ENCODE data around the gene KCNH6.

Gene KCNH6

DNA sequence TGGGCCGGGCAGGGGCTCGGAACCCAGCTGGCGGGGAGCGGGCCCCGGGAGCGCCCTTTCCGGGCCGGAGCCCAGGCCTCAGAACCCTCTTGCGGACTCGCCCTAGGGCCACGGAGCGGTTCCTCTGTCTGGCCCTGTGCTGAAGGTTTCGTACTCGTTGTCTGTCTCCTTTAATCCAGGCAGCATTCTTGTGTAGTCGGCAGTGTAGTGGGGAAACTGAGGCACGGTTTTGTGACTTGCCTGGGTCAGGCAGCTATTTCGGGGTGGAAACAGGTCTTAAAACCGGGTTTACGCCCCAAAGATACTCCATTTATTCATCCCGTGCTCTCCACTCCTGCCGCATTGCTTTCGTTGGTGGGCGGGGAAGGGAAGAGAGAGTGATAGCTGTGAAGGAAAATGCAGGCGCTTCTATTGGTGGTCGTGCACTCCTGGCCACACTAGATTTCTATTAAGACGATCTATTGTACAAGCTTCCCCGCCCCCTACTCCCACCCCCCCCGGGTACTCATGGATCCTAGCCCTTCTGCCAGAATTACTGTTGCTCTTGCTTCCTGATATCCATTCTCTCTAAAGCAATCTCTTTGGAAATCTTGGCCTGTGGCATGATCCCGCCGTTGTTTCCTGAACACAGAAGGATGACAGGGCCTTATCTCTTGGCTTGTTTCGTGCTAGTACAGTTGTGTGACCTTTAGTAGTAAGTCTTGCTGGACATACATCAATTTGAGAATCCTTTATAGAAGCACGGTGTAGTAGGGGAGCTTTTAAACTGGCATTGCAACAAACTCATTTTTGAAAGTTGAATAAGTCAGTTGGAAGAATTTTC lies 27.9 kb downstream of the KCNH6 start:
- no peak for DNase-seq (ENCODE audit: low spot score)

DNA sequence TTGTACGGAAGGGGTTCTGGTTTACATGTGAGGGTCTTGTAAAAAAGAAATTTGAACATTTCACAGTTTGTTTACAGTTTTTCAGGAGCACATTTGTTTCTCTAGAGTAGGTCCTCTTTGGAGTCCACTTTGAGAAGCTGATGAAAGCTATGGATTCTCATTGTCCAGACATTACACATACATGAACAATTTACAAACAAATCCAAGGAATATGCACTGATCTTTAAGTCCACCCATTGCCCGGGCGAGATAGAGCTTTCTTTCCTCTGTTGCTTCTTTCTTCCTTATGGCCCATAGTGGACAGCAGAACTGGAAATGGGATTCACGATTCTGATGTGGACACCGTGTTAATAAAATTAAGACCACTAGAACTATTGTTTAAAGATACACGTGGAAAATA lies 29.1 kb downstream of the KCNH6 start:
- no peak for DNase-seq (ENCODE audit: low spot score)

DNA sequence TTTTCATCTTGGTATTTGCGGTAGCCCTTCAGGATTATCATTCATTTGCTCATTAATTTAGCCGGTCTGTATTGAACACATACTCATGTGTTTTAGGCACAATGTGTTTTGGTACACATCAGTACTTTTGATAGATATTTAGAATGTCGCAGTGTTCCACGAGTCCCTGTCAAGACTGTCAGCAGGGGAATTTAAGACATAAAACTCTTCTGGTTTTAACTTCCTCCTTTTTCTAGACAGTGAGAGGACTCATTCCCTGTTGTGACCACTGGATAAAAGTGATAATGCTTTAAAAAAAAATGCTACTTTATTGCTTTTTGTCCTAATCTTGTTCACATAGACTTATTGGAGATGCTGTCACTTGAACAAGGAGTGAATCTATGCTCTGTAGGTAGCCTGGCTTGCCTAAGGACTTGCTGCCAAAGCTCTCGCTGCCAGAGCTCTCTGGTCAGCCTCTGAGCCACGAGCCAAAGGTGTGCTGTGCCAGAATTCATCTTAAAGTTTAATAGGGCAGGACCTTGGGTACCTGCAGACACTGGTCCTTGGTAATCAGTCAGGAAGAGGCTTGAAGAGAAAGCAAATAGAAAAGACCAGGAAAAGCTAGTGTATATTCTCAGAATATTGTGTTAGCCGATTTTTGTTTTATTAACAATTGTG lies 32.5 kb downstream of the KCNH6 start:
- no peak for DNase-seq (ENCODE audit: low spot score)

DNA sequence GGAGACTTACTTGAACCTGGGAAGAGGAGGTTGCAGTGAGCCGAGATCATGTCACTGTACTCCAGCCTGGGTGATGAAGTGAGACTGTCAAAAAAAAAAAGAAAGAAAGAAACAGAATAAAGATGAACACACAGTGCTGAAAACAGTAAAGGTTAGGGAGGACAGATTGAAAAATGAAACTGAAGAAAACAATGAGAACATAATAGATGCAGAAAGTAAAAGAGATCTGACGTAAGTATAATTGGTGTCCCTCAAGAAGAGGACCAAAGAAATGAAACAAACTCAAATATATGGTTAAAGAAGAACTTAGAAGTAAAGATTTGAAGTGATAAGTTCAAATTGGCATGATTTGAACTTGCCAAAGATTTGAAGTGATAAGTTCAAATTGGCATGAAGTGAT lies 34.3 kb downstream of the KCNH6 start:
- no peak for DNase-seq (ENCODE audit: low spot score)

DNA sequence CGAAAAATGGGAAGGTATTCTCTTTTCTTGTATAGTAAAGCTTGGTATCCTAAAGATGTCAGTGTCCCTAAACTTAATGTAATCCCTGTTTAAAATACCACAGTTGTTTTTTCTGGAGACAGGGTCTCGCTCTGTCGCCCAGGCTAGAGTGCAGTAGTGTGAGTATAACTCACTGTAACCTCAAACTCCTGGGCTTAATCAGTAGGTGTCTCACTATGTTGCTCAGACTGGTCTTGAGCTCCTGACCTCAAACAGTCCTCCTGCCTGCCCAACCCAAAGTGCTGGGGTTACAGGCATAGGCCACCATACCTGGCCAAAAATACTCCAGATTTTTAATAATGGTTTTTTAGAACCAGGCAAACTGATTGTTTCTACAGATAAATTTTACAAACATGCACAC lies 35.3 kb downstream of the KCNH6 start:
- no peak for DNase-seq (ENCODE audit: low spot score)

DNA sequence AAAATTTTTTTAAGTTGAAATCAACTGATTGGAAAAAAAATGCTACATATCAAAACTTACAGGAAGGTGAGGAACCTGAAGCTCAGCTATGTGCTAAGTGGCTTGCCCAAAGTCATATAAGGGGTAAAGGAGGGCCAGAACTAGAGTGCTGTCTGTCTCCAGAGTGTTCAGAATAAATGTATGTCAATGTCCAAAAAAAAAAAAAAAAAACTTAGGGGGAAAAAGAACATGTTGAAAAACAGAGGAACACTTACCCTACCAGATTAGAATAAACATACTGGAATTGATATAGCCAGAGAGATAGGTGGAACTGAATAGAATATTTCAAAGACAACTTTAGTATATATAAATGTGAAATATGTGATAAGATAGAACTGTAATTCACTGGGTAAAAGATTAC lies 38.7 kb downstream of the KCNH6 start:
- DNase-seq (ENCODE audit: low spot score), result no peak

DNA sequence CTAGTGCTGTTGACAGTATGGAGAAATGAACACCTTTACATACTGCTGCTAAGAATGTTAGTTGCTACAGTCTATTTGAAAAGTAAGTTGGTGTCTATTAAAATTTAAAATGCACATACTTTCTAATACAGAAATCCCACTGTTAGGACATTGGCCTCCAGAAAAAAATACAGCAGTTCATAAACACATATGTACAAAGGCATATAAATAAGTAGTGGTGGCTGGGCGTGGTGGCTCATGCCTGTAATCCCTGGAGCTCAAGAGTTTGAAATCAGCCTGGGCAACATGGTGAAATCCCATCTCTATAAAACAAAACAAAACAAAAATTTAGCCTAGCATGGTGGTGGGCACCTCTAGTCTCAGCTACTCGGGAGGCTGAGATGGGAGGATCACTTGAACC lies 40.2 kb downstream of the KCNH6 start:
- no peak for DNase-seq (ENCODE audit: low spot score)

DNA sequence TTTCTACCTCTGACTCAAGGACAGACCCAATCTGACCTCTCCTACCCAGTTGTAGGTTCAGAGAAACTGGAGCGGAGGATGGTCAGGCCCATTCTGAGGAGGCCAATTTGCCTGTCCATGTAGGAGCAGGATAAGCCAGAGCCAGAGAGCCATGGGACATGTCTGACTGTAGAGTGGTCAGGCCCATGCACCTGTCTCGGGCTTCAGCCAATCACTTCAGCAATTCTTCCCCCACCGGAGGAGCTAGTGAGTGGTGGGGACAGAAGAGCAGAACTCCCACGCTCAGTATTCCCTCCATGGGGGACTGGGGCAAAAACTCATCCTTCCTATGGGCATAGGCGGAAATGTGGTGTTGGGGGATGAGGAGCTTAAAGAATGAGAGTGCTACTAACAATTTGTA lies 41.4 kb downstream of the KCNH6 start:
- DNase-seq (ENCODE audit: low spot score), result no peak

DNA sequence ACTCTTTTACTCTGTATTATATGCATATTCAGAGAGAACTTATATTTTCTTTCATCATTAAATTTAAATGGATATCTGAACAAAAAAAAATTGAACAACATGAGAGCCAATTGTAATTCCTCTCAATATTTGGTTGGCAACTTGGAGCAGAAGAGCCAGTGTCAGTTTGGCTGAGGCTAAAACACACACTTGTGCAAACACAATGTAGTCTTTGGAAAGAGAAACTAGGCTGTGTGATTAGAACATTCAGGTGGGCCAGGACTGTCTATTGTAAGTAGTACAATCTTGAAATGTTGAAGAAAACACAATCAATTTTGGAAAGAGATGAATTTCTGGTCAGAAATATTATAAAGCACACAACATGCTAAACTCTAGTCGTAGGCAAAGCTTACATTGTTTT lies 44.1 kb downstream of the KCNH6 start:
- DNase-seq (ENCODE audit: low spot score), result no peak

DNA sequence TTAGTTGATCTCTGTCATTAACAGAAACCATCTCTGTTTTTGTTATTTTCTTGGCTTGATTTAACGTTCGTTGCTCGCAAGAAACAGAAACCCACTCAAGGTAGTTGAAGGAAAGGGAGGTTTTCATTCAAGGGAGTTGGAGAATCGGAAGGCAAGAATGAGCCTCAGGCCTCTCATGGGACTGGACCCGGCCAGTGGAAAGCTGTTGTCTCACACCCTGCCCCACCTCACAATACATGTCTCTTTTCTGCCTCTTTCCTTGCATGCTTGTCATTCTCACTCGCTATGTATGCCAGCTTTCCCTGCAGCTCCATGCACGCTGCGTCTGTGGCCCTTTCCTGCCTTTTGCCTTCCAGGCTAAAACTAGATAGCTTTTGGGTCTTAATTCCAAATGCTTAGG lies 45.4 kb downstream of the KCNH6 start:
- DNase-seq (ENCODE audit: low spot score), result no peak

DNA sequence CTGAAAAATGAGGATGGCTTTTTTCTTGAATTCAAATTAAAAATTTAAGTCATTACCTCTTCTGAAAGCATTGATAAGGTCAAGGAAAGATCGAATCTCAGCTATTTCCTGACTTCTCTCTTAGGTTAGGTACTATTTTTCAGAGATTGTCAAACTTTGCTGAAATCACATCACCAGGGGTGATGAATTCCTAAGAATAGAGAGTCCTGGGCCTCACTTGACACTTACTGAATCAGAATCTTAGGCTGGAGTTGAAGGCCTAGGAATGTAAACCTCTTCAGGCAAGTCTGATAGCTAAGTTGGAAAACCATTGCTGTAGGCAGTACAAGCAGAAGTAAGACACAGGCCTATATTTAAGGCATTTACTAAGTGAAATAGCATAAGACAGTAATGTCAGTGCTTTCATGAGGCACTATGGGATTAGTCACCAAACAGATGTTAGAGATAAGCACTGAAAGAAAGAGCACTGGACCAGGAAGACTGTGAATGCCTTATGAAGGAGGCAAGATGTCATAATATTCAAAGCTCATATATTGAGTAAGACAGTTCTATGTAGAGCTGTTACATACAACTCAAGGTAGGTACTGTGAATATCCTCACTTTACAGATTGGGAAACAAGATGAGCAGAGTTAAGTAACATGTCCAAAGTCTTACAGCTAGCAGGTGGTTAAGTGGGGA lies 48.6 kb downstream of the KCNH6 start:
- no peak for DNase-seq (ENCODE audit: low spot score)

DNA sequence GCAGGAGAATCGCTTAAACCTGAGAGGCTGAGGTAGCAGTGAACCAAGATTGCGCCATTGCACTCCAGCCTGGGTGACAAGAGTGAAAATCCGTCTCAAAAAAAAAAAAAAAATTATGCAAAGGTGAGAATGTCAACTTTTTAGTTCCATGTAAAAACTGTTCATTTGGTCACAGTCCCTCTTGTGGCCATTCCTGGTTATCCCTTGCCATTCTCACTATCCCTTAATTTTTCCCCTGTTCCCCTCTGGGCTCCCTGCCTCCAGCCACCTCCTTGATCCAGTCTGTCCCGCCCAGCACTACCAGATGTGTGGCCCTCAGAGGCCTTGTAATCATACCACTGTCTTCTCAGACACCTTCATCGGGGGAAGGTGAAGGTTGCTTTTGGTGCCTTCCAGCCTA lies 50.5 kb downstream of the KCNH6 start:
- DNase-seq (ENCODE audit: low spot score), result no peak

DNA sequence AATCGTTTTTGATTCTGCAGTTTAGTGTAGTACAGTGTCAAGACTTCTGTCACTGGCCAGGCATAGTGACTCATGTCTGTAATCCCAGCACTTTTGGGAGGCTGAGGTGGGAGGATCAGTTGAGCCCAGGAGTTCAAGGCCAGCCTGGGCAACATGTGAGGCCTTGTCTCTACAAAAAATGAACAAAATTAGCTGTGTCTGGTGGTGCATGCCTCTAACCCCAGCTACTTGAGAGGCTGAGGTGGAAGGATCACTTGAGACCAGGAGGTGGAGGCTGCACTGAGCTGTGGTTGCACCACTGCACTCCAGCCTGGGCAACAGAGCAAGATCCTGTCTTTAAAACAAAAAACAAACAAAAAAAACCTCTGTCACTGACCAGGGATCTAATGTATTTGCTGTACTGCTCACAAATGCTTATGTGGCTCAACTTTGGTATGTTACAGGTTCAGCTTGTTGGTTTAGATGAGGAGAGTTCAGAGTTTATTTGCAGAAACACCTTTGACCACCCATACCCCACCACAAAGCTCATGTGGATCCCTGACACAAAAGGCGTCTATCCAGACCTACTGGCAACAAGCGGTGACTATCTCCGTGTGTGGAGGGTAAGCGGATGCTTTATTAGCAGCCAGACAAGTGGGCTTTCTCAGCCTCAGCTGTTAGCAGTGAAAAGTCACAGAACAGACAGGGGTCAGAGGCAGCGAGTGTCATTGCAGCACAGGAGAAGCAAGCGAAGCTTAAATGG lies 55.0 kb downstream of the KCNH6 start:
- DNase-seq (ENCODE audit: low spot score), result no peak

DNA sequence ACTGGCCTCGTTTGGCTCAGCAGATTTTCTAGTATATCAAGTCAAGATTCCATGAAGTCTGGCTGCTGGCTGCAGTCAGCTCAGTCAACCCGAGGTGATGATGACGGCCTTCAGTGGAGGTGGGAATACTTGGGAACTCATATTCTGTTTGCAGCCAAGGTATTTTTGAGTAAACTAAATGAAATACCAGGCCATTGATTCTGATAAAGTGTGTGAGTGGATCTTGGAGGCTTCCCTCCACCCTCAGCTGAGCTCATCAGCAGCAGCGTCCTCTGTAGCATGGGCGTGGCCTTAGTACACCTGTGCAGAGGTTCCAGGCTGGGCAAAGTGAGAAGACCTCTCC lies 55.6 kb downstream of the KCNH6 start:
- no peak for DNase-seq (ENCODE audit: low spot score)

DNA sequence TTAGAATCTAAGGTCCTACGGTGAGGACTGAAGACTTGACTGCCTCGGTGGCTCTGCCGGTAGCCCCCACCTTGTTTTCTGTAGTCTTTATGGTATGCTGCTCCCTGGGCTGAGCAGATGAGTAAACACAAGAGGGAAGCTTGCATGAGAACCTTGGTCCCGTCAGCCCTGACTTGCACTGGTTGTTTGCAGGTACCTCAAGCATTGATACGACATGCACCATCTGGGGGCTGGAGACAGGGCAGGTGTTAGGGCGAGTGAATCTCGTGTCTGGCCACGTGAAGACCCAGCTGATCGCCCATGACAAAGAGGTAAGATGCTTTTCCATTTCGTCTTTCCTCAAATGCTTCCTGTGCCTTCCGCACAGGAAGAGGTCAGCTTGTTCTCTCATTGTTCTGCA lies 56.5 kb downstream of the KCNH6 start:
- no peak for DNase-seq (ENCODE audit: low spot score)

DNA sequence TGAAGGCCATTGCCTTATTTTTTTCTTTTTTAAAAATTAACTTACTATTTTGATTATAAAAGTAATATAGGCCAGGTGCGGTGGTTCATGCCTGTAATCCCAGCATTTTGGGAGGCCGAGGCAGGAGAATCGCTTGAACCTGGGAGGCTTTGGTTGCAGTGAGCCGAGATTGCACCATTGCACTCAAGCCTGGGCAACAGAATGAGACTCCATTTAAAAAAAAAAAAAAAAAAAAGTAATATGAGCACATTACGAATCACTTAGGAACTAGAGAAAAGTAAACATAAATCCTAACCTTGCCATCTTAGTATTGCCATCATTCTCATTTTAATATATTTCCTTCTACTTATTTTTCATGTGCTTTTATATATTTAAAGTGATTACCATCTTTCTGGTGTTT lies 64.6 kb downstream of the KCNH6 start:
- no peak for DNase-seq (ENCODE audit: low spot score)

DNA sequence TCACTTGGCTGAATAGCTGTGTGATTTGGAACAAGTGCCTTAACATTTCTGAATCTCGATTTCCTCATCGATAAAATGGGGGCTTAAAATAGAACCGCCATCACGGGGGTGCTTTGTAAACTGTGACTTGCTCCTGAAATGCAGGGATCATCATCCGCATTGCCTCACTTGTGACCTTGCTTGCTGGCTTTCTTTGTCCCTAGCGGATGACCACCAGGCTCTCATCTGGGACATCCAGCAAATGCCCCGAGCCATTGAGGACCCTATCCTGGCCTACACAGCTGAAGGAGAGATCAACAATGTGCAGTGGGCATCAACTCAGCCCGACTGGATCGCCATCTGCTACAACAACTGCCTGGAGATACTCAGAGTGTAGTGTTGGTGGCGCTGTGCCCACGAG lies 65.6 kb downstream of the KCNH6 start:
- DNase-seq (ENCODE audit: low spot score), result no peak

DNA sequence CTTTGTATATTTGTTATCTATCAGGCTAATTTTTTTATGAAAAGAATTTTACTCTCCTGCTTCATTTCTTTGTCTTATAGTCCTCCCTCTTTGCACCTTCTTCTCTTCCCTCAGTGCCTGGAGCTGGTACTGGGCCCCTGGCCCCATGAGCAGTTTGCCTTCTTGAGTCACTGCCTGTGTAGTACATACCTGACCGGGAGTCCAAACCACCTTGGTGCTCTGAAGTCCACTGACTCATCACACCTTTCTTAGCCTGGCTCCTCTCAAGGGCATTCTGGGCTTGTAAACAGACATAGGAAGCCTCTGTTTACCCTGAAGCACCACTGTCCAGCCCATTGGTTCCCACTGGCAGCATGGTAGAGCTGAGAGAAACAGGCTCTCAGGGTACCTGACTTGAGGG lies 66.5 kb downstream of the KCNH6 start:
- no peak for DNase-seq (ENCODE audit: low spot score)

DNA sequence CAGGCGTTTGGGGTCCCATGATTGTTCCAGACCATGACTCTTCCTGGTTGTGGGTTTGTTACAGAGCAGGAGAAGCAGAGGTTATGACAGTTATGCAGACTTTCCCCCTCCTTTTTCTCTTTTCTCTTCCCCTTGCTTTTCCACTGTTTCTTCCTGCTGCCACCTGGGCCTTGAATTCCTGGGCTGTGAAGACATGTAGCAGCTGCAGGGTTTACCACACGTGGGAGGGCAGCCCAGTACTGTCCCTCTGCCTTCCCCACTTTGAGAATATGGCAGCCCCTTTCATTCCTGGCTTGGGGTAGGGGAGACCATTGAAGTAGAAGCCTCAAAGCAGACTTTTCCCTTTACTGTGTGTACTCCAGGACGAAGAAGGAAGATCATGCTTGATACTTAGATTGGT lies 69.6 kb downstream of the KCNH6 start:
- DNase-seq (ENCODE audit: low spot score), result no peak

DNA sequence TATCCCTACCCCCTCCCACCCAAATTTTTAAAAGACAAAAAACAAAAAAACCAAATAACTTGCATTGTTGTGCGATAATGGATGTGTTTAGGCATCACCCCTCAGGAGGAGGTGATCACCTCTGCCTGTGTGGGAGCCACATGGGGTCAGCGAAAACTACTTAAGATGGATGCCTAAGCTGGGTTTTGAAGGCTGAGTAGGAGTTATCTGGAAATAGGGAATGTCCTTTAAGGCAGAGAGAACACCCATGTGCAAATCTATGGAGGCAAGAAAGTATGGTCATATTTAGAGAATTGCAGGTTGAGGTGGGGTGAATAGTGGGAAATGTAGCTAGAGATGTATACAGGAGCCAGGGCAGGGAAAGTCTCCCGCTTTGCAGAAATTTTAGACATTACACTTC lies 72.0 kb downstream of the KCNH6 start:
- no peak for DNase-seq (ENCODE audit: low spot score)

Measured in globus pallidus (tissue), 1 donor.